GM21717 (cell line): ENCODE results near the gene LRRC10.
A peak's percentile ranks its signal among the peaks of the same experiment; 100 is the strongest.
"Not testable (repeated sequence)": the region's sequence is repeated elsewhere in the genome, so short reads cannot be mapped to it uniquely, and the experiment has no call there.

Experiments
- ATAC-seq: cut with Tn5 transposase; IDR thresholded peaks from one replicate; pipeline ENCODE4 v1.9.1; 2021; ENCODE audit warnings: mild to moderate bottlenecking, moderate library complexity; ENCODE audit not compliant: unreplicated experiment

The LRRC10 gene

GRCh38 chr12:69620077-69620476 lies 9.4 kb upstream of the LRRC10 start:
- no peak for ATAC-seq

- ATAC-seq, result no peak
Measured at GRCh38 chr12:69619050-69619449, 8.3 kb upstream of the LRRC10 start.

GRCh38 chr12:69616025-69616424 lies 5.3 kb upstream of the LRRC10 start:
- no peak for ATAC-seq

GRCh38 chr12:69613351-69613750 lies 2.6 kb upstream of the LRRC10 start:
- ATAC-seq, result no peak

GRCh38 chr12:69610126-69610525 lies 581 bp downstream of the LRRC10 start:
- no peak for ATAC-seq

GRCh38 chr12:69608114-69608513 lies 2.6 kb downstream of the LRRC10 start:
- ATAC-seq, result no peak

- not testable (repeated sequence) for ATAC-seq
Measured at GRCh38 chr12:69604275-69604674, 6.4 kb downstream of the LRRC10 start.

GRCh38 chr12:69603556-69603955 lies 7.2 kb downstream of the LRRC10 start:
- not testable (repeated sequence) for ATAC-seq

GRCh38 chr12:69602954-69603353 lies 7.8 kb downstream of the LRRC10 start:
- no peak for ATAC-seq

GRCh38 chr12:69601962-69602685 lies 8.6 kb downstream of the LRRC10 start:
- no peak for ATAC-seq

GRCh38 chr12:69600804-69601203 lies 9.9 kb downstream of the LRRC10 start:
- ATAC-seq, result no peak

GRCh38 chr12:69598174-69598753 lies 12.4 kb downstream of the LRRC10 start:
- no peak for ATAC-seq

GRCh38 chr12:69595689-69596088 lies 15.0 kb downstream of the LRRC10 start:
- ATAC-seq, result no peak

GRCh38 chr12:69589082-69589481 lies 21.6 kb downstream of the LRRC10 start:
- ATAC-seq, result no peak

- ATAC-seq, result no peak
Measured at GRCh38 chr12:69588527-69588926, 22.2 kb downstream of the LRRC10 start.

- ATAC-seq, result peak; percentile 97
Measured at GRCh38 chr12:69585189-69586062, 25.3 kb downstream of the LRRC10 start, which contains the start of gene CCT2. CCT2 (plus strand) TSS chr12:69585459; CDS start chr12:69585522, 63 bp downstream.

GRCh38 chr12:69583203-69583602 lies 27.5 kb downstream of the LRRC10 start:
- ATAC-seq, result no peak

- no peak for ATAC-seq
Measured at GRCh38 chr12:69580074-69580473, 30.6 kb downstream of the LRRC10 start.

- ATAC-seq, result no peak
Measured at GRCh38 chr12:69579029-69579428, 31.7 kb downstream of the LRRC10 start.

GRCh38 chr12:69578283-69578682 lies 32.4 kb downstream of the LRRC10 start:
- no peak for ATAC-seq

GRCh38 chr12:69575346-69575745 lies 35.4 kb downstream of the LRRC10 start:
- ATAC-seq, result no peak
